Measurements from ENCODE around the gene IFIT1B.

The IFIT1B gene

GRCh38 chr10:89414146-89414878 is 36.5 kb downstream of the IFIT1B start, which contains the start of gene IFIT5:
IFIT5 (plus strand) TSS chr10:89414568; CDS start chr10:89414799, 231 bp downstream.
- peak; percentile 53 to 77 for DNase-seq

- DNase-seq, result peak in 1 of 2 experiments; percentile 68
These were observed 37.3 kb downstream of the IFIT1B start for GRCh38 chr10:89414879-89415821.

- DNase-seq, result no peak
These were observed 38.6 kb downstream of the IFIT1B start for GRCh38 chr10:89416465-89416864.

- no peak for DNase-seq
These were observed 41.7 kb downstream of the IFIT1B start for GRCh38 chr10:89419548-89419947.

GRCh38 chr10:89421018-89421476 is 43.2 kb downstream of the IFIT1B start:
- no peak for DNase-seq

GRCh38 chr10:89425000-89425399 is 47.1 kb downstream of the IFIT1B start:
- DNase-seq, result no peak

- peak in 1 of 2 experiments; percentile 42 for DNase-seq
These were observed 48.5 kb downstream of the IFIT1B start for GRCh38 chr10:89426230-89426868.

- no peak for DNase-seq
These were observed 49.8 kb downstream of the IFIT1B start for GRCh38 chr10:89427629-89428028.

- DNase-seq, result no peak
These were observed 51.0 kb downstream of the IFIT1B start for GRCh38 chr10:89428877-89429276.

- DNase-seq, result no peak
These were observed 54.1 kb downstream of the IFIT1B start for GRCh38 chr10:89431977-89432376.
